Uterus (tissue), 2 donors: Measurements from ENCODE around the gene CHCHD3.

Experiments
- CTCF ChIP-seq, 4 experiments: fragments of 200-600 bp in 2 of 4; fragments of 450-650 bp in 2 of 4; sonication (generic) in 2 of 4; IDR thresholded peaks; one replicate each; pipeline ENCODE4 v1.5.1; 2016 to 2019; ENCODE audit warnings: antibody characterized with exemption in 4 of 4, mild to moderate bottlenecking in 2 of 4, moderate library complexity in 1 of 4
- POLR2A ChIP-seq, 2 donors: fragments of 450-650 bp; IDR thresholded peaks; one replicate each; pipeline ENCODE4 v1.6.1; 2016; ENCODE audit warnings: antibody characterized with exemption in 2 of 2, mild to moderate bottlenecking in 1 of 2, moderate library complexity in 1 of 2

- TF ChIP-seq CTCF (IDR thresholded peaks at IDR 0.05) (no peak), POLR2A (IDR thresholded peaks at IDR 0.05) (no peak)
These were observed 175.6 kb downstream of the CHCHD3 start for GRCh38 chr7:132906193-132906835.
